Activated T-helper 17 cell treated with anti-CD3 and anti-CD28 coated beads, Interleukin-2, amount 50 U/mL, for 72 hours (primary cell): ENCODE results near the gene ELOA. TPM values are rescaled to one million over a fixed set of nuclear protein-coding genes. Genes with fewer than 3 reads are reported as not detected.
A peak's percentile ranks its signal among the peaks of the same experiment; 100 is the strongest.
"Not testable (repeated sequence)": the region's sequence is repeated elsewhere in the genome, so short reads cannot be mapped to it uniquely, and the experiment has no call there.

Source experiments
- ATAC-seq: fragments of 150-1000 bp; cut with Tn5 transposase; replicated peaks from 2 replicates; pipeline ENCODE4 v1.10.0; 2021; ENCODE audit warnings: mild to moderate bottlenecking, moderate library complexity
- H3K27ac Mint-ChIP-seq: one replicate; pipeline ENCODE4 v1.8.0; 2022; ENCODE audit warnings: mixed read lengths
- H3K27me3 Mint-ChIP-seq: one replicate; pipeline ENCODE4 v1.8.0; 2022; ENCODE audit warnings: mixed read lengths
- H3K36me3 Mint-ChIP-seq: one replicate; pipeline ENCODE4 v1.8.0; 2022; ENCODE audit warnings: low read depth, mild to moderate bottlenecking, mixed read lengths
- H3K4me1 Mint-ChIP-seq: one replicate; pipeline ENCODE4 v1.8.0; 2022; ENCODE audit warnings: mixed read lengths
- H3K4me3 Mint-ChIP-seq: one replicate; pipeline ENCODE4 v1.8.0; 2022; ENCODE audit warnings: mild to moderate bottlenecking, mixed read lengths
- H3K9me3 Mint-ChIP-seq: one replicate; pipeline ENCODE4 v1.8.0; 2022; ENCODE audit warnings: mixed read lengths
- total RNA-seq, 2 donors: library from RNA; stranded (reverse); gene quantifications; one replicate each; pipeline ENCODE4 v1.2.3, GENCODE V29; 2022

The ELOA gene
- total RNA-seq, 2 donors from 2014 or later, result 30.1 to 48.5 TPM

DNA sequence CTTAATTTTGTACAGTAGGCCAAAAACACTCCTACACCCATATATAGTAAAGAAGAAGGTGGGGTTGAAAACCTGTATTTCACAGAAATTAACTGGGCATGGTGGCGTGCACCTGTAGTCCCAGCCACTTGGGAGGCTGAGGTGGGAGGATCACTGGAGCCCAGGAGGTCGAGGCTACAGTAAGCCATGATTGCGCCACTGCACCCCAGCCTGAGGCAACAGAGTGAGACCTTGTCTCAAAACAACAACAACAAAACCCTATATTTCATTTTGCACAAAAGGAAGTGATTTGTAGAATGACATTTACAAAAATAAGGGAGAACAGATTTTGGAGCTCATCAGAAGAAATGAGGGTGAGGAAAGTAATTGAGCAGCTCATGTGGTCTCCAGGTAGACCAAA, 45.4 kb downstream of the ELOA start:
- peak overlapping the region; percentile 48 for H3K27ac Mint-ChIP-seq
- H3K4me1 Mint-ChIP-seq, result peaks cover 12% of the 10 kb centered on the region
- ATAC-seq, result no peak
- H3K9me3 Mint-ChIP-seq, result no peaks in the 10 kb centered on the region
- no peaks in the 10 kb centered on the region for H3K27me3 Mint-ChIP-seq
- H3K4me3 Mint-ChIP-seq, result no peak overlapping the region
- peaks cover 78% of the 10 kb centered on the region for H3K36me3 Mint-ChIP-seq

DNA sequence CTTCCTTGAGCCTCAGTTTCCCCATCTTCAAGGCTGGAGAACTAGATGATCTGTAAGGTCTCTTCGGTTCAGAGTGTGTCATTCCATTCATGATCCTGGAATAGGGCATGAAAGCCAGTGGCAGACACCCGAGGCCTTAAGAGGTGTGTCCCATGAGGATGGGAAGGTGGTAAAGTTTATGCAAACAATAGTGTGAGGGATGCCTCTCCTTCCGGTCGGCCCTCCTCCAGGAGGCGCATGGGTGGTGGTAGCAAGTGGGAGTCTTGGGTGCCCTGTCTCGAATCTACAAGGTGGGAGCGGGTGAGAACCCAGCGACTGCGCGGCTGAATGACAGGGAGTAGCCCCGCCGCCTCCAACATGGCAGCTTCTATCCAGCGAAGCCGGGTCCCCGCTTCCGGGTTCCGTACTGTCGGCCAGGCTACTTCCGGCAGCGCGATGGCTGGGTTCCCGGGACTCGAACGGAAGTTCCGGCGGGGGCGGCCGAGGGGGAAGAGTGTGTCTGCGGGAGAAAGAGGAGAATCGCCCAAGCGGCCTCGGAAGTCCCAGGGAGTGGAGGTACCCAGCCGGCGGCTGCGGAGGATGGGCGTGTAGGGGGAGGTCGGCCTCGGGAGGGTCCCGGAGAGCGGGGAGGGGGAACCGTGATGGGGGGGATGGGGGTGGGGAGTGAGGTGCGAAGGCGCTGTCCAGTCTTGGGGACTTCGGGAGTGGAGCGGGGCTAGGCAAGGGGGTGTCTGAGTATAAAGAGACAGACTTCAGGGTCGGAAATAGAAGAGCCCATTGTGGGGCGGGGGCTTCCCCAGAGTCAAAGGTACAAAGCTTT, 47.6 kb downstream of the ELOA start, which contains the start of gene LYPLA2:
Gene LYPLA2 (plus strand): TSS at position 450 of the 820 bp plus-strand sequence. CDS start 1,538 bp downstream, outside the sequence.
- peak; percentile 95 for ATAC-seq
- Mint-ChIP-seq H3K36me3 (peaks cover 75% of the 10 kb centered on the region), H3K27me3 (no peaks in the 10 kb centered on the region), H3K27ac (peak within 1 kb of the TSS; percentile 94), H3K4me3 (peak within 1 kb of the TSS; percentile 97), H3K9me3 (no peaks in the 10 kb centered on the region), H3K4me1 (peaks cover 12% of the 10 kb centered on the region)

DNA sequence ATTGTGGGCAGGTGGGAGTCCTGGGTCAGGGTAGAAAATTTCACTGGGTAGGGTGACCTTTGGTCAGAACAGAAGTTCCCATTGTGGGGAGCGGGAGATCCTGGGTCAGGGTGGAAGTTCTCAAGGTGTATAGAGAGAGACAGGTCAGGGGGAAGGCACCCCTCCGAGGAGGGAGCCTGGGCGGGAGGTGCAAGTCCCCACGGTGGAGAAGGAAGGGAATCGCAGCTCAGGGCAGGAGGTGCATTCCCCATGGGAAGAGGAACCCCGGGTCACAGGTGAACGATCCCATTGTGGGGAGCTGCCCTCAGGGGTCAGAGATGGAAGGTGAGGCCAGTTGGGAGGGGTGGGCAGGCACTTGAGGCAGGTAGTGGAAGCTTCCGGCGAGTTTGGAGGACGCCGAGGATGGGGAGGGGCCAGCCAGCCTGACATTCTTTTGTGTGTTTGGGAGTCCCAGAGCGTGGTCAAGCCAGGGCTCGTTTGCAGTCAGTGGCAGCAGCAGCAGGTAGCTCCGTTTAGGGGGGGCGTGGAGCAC, 48.3 kb downstream of the ELOA start:
- peaks cover 71% of the 10 kb centered on the region for H3K36me3 Mint-ChIP-seq

DNA sequence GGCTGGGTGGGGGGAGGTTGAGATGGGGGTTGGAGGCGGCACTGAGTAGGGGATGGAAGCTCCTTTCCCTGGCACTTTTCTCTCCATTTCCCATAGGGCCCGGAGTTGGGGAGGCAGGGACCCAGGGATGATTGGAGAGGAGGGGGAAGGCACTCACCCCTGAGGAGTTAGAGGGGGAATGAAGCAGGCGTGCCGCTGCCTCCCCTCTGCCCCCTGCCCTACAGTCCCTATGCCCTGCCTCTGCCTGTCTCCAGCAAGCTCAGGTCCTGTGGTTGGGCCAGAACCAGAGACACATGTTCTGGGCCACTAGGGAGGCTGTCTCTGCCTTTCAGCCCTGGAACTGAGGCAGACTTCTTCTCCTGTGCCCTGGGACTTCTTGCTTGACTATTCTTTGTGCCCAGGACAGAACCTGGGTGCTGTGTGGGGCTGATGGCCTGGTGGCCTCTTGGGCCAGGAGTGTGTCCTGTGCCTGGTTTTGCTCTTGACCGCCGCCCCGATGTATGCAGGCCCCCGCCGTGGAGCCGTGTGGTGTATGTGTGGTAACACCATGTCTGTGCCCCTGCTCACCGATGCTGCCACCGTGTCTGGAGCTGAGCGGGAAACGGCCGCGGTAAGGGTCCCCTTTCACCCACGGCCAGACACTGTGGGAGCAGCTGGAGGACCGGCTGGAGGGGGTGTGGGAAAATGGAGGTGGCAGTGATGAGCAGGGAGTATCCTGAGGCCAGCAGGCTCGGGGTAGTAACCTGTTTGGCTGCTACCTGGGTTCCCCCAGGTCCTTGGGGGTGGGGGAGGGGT, 49.1 kb downstream of the ELOA start:
- peak overlapping the region; percentile 94 for H3K27ac Mint-ChIP-seq
- H3K4me1 Mint-ChIP-seq, result peaks cover 12% of the 10 kb centered on the region
- H3K4me3 Mint-ChIP-seq, result peak overlapping the region; percentile 97
- H3K27me3 Mint-ChIP-seq, result no peaks in the 10 kb centered on the region
- ATAC-seq, result no peak
- no peaks in the 10 kb centered on the region for H3K9me3 Mint-ChIP-seq
- H3K36me3 Mint-ChIP-seq, result peaks cover 71% of the 10 kb centered on the region

More for the DNA sequence above, 48.3 kb downstream of the ELOA start:
- Mint-ChIP-seq H3K4me3 (peak overlapping the region; percentile 97), H3K27ac (peak overlapping the region; percentile 94), H3K9me3 (no peaks in the 10 kb centered on the region), H3K27me3 (no peaks in the 10 kb centered on the region), H3K4me1 (peaks cover 12% of the 10 kb centered on the region)
- ATAC-seq, result peak; percentile 30

DNA sequence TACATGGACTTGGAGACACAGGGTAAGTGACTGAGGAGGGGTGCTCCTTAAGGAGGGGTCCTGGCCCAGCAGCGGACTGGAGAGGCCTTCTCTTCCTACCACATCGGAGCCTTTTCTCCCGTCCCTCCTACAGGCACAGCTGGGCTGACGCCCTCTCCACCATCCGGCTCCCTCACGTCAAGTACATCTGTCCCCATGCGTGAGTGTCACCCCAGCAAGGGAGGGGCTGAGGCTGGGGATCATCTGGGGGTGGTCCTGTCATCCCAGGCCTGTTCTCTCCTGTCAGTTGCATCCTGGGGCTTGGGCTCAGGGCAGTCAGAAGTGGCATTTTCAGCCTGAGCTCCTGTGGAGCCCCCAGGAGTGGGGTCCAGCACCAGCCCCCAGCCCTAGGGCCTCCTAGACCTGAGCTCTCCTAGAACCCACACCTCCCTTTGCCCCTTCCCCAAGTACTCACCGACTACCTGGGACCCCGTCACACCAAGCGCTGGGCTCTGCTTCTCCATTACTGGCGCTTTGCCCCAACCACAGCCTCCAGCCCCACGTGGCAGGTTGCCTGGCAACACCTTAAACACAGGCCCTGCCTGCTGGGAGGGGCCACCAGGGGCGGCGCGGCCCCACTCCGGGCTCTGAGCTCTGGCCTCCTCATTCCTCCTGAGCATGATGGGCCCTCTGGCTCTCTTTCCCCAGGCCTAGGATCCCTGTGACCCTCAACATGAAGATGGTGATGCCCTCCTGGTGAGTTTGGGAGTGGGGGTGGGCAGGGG, 49.9 kb downstream of the ELOA start:
- Mint-ChIP-seq H3K4me3 (no peak overlapping the region), H3K9me3 (no peaks in the 10 kb centered on the region), H3K27ac (peak overlapping the region; percentile 50), H3K4me1 (peaks cover 12% of the 10 kb centered on the region), H3K36me3 (peaks cover 71% of the 10 kb centered on the region), H3K27me3 (no peaks in the 10 kb centered on the region)
- ATAC-seq, result no peak

DNA sequence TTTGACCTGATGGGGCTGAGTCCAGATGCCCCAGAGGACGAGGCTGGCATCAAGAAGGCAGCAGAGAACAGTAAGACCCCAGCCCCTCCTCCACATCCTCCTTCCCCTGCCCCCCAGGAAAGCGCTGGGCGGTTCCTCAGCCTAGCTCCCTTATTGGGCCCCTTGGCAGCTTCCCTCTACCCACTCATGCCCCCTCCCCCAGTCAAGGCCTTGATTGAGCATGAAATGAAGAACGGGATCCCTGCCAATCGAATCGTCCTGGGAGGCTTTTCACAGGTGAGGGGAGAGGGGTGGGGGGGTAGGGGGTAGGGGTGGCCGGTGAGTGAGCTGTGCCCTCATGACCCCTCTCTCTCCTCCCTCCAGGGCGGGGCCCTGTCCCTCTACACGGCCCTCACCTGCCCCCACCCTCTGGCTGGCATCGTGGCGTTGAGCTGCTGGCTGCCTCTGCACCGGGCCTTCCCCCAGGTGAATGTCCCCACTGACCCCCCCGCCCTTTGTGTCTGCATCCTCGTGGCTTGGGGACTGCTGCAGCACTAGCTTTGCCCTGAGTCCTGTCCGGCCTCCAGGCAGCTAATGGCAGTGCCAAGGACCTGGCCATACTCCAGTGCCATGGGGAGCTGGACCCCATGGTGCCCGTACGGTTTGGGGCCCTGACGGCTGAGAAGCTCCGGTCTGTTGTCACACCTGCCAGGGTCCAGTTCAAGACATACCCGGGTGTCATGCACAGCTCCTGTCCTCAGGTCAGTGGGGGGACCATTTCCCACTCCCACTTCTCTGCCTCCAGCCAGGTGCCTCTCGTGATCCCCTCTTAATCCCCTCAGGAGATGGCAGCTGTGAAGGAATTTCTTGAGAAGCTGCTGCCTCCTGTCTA, 50.8 kb downstream of the ELOA start:
- no peak overlapping the region for H3K4me3 Mint-ChIP-seq
- ATAC-seq, result no peak
- no peaks in the 10 kb centered on the region for H3K9me3 Mint-ChIP-seq
- H3K36me3 Mint-ChIP-seq, result peaks cover 71% of the 10 kb centered on the region
- no peak overlapping the region for H3K27ac Mint-ChIP-seq
- peaks cover 12% of the 10 kb centered on the region for H3K4me1 Mint-ChIP-seq
- H3K27me3 Mint-ChIP-seq, result no peaks in the 10 kb centered on the region

DNA sequence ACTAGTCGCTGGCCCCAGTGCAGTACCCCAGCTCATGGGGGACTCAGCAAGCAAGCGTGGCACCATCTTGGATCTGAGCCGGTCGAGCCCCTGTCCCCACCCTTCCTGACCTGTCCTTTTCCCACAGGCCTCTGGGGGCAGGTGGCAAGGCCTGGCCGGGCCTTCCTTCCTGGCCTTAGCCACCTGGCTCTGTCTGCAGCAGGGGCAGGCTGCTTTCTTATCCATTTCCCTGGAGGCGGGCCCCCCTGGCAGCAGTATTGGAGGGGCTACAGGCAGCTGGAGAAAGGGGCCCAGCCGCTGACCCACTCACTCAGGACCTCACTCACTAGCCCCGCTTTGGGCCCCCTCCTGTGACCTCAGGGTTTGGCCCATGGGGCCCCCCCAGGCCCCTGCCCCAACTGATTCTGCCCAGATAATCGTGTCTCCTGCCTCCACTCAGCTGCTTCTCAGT, 51.5 kb downstream of the ELOA start:
- not testable (repeated sequence) for H3K9me3 Mint-ChIP-seq, H3K4me3 Mint-ChIP-seq, ATAC-seq, H3K27ac Mint-ChIP-seq, H3K27me3 Mint-ChIP-seq
- H3K4me1 Mint-ChIP-seq, result peaks cover 12% of the 10 kb centered on the region
- peaks cover 75% of the 10 kb centered on the region for H3K36me3 Mint-ChIP-seq

DNA sequence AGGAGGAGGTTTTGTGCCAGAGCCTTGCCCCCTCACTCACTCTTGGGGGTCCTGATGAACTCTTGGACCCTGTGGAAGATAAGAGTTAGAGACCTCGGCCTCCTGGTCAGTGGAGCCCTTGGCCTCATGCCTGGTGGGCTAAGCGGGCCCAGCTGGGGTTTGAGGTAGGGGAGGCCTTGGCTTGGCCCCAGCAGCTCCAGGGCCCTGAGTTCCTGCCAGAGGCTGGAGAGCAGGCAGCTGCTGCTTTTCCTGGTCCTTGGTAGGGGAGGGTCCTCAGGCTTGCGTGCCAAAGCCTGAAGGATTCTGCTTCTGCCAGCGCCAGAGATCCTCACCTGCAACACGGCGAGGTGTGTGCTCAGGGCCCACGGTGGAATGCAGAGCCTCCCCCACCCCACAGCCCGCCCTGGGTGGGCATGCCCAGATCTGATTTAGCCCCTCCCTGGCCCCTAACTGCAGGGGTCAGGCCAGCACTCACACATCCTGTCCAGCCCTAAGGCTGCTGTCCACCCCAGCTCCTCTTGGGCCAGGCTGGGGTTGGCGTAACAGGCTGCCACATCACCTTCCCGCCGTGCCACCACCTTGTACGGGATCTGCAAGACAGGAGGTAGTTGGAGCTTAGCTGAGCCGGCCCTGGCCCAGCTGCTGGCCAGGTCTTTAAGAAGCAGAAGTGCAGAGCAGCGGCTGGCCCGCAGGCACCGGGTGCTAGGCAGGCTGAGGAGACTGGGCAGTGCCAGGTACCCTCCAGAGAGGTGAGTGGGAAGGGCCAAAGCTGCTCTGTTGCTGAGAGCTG, 52.6 kb downstream of the ELOA start:
- peaks cover 76% of the 10 kb centered on the region for H3K36me3 Mint-ChIP-seq
- no peak overlapping the region for H3K27ac Mint-ChIP-seq
- no peak overlapping the region for H3K4me3 Mint-ChIP-seq
- no peak for ATAC-seq
- peaks cover 6% of the 10 kb centered on the region for H3K4me1 Mint-ChIP-seq
- H3K27me3 Mint-ChIP-seq, result no peaks in the 10 kb centered on the region
- H3K9me3 Mint-ChIP-seq, result no peaks in the 10 kb centered on the region

DNA sequence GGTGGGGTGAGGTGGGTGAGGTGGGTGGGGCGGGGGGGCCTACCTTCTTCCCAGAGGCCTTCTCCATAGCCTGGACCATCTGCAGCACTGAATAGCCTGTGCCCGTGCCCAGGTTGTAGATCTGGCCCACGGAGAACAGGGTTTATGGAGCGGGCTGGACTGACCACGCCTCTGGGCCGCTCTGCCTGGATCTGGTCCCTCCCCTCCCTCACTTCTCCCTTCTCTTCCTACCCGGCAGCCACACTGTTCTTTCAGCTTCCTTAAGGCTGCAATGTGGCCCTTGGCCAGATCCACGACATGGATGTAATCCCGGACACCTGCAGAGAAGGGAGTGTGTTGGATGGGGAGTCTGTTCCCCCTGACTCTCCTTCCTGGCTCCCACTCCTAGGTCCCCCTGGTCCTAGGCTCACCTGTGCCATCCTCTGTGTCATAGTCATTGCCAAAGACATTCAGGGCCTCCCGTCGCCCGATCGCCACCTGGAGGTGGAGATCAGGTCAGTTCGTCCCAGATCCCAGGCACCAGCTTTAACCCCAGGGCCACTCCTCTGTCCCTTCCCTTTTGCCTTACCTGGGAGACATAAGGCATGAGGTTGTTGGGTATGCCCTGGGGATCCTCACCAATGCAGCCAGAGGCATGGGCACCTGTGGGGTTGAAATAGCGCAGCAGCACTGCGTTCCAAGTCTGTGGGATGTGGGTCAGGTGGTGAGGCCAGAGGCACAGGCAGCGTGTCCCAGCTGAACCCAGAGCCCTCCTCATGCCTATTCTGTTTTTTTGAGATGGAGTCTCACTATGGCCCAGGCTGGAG, 53.4 kb downstream of the ELOA start:
- ATAC-seq, result no peak
- Mint-ChIP-seq H3K27me3 (no peaks in the 10 kb centered on the region), H3K9me3 (no peaks in the 10 kb centered on the region), H3K4me1 (peaks cover 2% of the 10 kb centered on the region), H3K4me3 (no peak overlapping the region), H3K27ac (peak overlapping the region; percentile 54), H3K36me3 (peaks cover 68% of the 10 kb centered on the region)

DNA sequence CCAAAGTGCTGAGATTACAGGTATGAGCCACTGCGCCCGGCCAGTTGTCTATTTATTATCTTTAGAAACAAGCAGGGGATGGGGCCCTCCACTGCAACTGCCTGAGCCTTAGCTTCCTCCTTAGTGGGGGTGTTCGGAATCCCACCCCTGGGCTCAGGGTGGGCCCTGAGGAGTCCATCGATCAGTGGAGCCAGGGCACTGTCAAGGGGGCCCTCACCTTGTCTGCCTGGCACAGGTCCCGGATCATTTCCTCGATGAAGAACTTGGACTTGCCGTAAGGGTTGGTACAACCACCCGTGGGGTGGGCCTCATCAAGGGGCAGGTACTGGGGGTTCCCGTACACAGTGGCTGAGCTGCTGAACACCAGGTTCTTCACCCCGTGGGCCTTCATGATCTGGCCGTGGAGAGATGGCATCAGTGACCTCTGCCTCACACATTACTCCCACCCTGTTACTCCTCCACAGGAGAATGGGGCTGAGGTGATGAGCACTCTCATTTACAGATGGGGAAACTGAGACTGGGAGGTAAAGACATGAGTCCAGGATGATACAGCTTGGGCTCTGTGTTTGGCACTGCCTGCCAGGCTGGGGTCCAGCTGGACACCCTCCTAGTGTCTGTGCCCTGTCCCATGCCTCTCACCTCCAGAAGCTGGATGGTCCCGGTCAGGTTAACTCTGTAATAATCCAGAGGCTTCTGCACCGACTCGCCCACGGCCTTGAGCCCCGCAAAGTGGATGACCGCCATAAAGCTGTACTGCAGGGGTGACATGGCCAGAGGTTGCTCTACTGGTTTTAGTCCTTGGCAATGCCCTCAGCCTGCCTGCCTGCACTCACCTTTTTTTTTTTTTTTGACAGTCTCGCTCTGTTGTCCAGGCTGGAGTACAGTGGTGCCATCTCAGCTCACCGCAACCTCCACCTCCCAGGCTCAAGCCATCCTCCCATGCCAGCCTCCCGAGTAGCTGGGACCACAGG, 54.5 kb downstream of the ELOA start:
- H3K27me3 Mint-ChIP-seq, result no peaks in the 10 kb centered on the region
- no peaks in the 10 kb centered on the region for H3K4me1 Mint-ChIP-seq
- no peak for ATAC-seq
- H3K9me3 Mint-ChIP-seq, result no peaks in the 10 kb centered on the region
- no peak overlapping the region for H3K4me3 Mint-ChIP-seq
- peak overlapping the region; percentile 54 for H3K27ac Mint-ChIP-seq
- peaks cover 64% of the 10 kb centered on the region for H3K36me3 Mint-ChIP-seq

DNA sequence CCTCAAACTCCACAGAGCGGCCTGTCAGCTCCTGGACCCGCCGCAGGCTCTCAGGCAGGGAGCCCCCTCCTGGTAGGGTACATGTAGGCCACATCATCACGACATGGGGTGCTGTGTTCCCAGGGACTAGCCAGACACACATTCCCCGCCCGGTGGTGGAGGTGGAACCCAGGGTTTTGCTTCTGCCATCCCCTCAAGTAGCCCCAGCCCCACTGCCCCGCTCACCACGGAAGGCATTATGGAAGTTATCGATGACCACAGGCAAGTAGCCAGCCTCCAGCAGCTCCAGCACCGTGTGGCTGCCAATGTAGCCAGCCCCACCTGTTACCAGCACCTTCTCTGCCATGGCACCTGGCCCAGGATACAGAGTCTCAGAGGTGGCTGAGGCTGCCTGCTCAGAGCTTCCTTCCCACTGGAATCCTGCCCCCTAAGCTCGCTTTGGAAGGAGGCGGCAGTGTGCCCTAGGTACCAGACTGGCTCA, 55.4 kb downstream of the ELOA start:
- Mint-ChIP-seq H3K4me3 (peak overlapping the region; percentile 93), H3K27ac (no peak overlapping the region), H3K27me3 (no peaks in the 10 kb centered on the region), H3K36me3 (peaks cover 60% of the 10 kb centered on the region), H3K9me3 (no peaks in the 10 kb centered on the region), H3K4me1 (no peaks in the 10 kb centered on the region)
- ATAC-seq, result no peak
